NCI-H446 (cell line): Measurements from ENCODE around the gene SLC1A4.
A peak's percentile ranks its signal among the peaks of the same experiment; 100 is the strongest.
"Not testable (repeated sequence)": the region's sequence is repeated elsewhere in the genome, so short reads cannot be mapped to it uniquely, and the experiment has no call there.

Source experiments
- DNase-seq, 2 experiments: peaks; one replicate each; lab custom pipeline; 2025; lab: John Stamatoyannopoulos, UW

Gene SLC1A4

DNA sequence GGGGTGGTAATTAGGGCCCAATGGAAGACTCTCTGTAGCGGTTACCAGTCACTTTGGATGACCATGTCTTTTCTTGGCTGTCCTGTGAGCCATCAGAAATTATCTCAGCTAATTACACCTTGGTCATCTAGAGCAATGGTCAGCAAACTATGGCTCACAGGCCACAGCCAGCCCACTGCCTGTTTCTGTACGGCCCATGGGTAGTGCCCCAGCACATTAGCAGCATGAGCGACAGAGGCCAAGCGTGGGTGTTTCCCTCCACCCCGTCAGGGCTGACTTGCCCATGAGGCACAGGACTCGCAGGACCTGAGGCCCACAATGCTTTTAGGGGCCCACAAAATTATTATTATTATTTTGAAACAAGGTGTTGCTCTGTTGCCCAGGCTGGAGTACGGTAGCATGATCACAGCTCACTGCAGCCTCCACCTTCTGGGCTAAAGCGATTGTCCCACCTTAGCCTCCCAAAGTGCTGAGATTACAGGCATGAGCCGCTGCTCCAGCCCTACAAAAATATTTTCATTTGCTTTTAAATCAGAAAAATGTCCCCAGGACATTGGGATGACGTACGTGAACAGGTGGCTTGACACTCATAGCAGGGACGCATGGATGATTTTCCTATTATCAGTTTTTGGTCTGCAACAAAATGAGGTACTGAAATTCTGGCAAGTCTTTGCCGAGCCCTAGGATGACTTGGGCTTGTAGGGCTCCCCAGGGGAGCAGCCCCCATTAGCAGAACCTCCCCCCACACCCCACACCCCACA is 37.7 kb downstream of the SLC1A4 start:
- no peak for DNase-seq

DNA sequence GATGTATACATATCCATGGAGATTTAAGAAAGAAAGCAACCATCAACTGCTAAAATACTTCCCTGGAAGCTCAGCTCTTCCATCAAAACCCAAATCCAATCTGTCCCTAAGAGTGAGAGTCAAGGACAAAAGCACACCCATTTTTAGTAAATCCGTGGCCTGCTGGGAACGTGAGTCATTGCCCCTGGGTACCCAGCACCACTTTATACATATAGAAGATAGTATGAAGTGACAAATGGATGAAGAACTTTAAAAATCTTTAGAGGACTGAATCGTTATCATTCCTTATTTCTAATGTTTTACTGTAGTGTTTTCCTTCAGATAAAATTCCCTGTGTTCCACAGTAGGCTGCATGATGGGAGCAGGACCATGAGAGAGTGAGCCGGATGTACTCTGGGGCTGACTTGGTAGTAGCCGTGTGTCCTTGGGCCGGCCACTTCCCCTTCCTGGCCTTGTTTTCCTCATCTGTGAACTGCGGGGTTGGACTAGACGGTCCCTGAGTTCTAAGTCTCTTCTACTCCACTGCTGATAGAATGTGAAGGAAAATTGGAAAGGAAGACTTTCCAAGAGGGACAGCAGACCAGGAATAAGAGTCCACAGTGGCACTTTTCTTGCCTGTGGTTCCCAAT is 38.5 kb downstream of the SLC1A4 start:
- no peak for DNase-seq

DNA sequence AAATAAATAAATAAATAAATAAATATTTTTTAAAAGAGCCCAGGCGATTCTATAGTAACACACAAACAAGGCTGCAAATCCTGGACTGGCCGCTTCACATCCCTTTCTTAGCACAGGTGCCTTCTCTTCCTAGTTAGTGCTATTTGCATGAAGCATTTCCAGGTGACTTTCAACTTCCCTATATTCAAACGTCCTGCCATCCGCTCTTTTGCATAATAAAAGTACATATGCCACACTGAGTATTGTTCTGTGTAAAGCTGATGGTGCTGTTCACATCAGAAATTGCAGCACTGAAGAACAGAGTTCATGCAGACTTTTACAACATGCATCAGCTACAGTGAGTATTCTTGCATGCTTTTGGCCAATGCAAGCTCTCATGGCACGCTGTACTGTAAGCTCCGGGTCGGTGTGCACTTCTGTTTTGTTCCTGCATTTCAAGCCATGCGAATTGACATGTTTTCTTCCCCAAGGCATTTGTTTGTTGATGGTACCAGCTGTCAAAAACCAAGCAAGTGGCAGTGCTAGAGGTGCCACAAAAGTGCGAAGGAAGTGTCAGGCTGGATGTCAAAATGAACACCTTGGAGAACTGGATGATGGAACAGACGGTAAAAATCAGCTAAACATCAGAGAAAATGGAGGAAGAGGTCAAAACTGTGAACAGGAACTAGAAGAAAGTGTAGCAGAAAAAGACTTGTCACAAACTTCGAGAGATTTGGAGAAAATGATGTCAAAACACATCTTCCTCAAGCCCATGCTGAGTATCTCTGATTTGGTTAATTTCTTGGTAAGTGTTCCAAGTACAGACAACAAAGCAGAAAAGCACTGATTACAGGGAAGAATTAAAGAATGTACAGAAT is 41.5 kb downstream of the SLC1A4 start:
- no peak for DNase-seq

DNA sequence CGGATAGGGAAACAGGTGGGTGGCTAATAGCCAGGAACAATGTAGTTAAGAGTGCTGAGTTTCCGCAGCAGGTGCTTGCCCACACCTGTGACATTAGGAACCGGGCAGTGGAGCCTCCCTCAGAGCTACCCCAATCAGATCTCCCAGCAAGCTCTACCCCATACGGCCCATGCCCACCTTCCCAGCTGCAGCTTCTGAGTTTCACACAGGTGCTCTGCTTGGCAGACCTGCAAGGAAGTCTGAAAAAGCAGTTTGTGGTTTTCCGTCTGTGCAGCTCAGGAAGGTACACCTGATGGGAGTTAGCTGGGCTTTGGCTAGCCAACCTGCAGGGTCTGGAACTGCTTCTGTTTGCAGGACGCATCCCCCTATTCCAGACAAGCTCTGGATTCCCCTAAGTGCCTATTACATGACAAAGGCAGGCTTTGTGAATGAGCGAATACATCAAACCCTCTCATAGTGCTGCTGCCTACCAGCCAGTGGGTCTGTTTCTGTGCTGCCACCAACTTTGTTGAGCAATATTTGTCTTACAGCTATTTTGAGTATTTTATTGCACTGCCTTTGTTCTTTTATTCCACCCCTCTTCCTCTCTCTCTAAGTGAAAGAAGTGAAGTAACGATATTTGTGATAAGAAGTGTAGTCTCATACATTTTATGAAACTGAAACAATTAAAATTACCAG is 42.3 kb downstream of the SLC1A4 start:
- no peak for DNase-seq

DNA sequence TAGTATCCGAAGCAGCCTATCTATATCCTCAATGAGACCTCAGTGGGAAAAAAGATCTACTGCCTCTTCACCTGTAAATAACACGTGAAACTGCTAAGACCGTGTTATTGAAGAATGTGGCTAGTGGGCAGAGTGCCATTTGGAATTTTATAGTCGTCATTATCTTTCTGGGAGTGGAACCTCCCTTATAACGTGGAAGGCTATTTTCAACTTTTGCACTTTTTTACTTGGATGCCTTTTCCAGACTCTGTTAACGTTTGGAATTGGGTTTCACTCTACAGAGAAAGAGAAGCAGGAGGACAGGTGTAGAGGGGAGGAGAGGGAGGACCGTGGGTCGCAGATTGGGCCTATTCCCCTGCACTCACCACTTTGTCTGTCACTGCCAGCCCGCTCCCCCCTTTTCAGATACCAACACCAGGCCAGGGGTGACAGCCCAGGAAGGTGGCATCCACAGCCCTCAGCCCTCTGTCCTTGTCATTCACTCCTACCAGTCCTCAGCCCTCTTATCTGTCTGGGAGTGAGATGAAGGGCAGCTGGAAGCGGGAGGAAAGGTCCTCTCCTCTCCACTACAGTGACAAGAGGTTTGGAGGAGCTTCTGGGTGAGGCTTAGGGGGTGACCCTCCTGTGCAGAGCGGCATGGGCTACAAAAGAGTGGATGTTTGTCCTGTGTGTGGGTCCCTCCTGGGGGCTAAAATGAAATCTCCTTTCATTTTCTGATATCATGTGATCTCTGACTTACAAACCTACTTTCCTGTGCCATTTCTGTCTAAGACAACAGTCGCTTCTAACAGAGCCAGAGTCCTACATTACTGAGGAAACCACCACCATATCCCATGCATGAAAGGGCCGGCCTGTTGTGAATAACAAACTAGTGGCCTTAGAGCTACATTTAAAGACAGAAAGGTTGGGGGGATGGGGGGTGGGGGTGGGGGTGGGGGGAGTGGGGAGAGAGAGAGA is 43.1 kb downstream of the SLC1A4 start:
- DNase-seq = no peak

DNA sequence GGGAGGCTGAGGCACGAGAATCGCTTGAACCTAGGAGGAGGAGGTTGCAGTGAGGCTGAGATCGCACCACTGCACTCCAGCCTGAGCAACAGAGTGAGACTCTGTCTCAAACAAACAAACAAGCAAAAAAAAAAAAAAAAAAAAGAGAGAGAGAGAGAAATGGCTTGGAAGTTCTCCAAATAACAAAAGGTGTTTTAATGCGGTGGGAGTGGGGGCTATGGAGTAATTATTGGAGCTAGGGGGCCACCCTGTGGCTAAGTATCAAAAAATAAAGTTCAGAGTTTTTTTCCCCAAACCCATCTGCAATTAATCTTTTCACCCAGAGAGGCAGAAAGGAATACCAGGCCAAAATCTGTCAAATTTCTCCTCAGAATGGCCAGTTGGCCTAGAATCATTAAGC is 44.0 kb downstream of the SLC1A4 start:
- DNase-seq = no peak

DNA sequence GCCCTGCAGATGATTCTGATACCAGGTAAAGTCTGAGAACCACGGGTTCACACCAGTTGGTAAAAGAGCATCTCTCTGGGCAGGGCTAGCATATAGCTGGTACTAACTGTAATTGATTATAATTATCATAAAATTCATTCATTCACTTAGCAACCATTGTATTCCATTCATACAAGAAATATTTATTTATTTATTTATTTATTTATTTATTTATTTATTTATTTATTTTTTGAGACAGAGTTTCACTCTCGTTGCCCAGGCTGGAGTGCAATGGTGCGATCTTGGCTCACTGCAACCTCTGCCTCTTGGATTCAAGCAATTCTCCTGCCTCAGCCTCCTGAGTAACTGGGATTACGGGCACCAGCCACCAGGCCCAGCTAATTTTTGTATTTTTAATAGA is 44.5 kb downstream of the SLC1A4 start:
- DNase-seq = not testable (repeated sequence)

DNA sequence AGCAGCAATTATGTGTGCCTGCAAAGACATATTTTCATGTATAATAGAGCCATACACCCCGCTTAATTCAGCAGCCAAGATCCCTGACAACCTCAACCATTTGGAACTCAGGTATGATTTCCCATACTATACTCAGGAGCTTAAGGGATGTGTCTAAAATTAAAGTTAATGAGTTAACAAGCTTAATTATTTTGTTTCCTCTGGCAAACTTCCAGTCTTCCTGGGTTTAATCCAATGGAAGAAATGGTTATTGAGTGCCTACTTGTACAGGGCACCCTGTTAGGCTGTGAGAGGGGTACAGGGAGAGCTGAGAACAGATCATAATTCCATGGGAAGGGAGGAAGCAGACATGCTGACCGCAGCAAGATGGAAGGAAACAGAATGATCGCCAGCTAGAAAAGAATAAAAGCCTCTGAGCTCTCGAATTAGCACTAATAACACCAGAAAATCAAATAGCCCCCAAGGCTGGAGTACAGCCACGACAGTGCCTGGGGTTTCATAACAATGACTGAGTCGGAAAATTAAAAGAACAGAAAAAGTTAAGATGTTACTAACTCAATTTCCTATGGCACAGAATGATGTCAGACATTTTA is 46.2 kb downstream of the SLC1A4 start:
- no peak for DNase-seq

DNA sequence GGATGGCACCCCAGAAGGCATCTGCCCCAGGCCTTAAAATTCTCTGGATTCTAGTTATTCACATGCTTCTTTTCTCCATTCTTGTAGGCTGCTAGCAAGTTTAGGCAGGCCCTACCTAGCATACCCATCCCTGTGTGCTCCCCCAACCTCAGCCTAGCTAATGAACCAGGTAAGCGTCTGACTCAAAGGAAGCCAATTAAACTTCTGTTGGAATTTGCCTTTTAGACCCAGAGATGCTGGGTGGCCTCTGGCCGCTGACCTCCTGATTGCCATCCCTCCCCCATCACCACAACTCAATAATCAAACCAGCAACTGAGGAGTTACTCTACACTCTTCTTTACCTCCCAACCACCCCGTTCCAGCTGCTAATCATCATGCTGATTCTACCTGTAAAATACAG is 48.0 kb downstream of the SLC1A4 start:
- no peak for DNase-seq

DNA sequence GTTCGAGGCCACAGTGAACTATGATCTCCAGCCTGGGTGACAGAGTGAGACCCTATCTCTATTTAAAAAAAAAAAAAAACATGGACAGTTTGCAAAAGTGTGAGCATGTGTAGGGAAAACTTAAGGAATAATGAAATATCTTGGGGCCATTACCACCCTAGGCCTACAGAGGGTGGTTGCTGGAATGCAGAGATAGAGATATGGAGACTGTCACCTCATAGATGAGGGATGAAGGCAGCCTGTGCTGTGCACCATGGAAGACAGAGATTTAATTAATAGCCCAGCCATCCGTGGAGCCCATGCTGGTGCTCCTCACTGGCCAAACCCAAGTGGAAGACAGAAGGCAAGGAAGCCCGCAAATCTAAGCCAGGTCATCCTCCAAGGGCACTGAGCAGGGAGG is 50.4 kb downstream of the SLC1A4 start:
- DNase-seq = no peak

DNA sequence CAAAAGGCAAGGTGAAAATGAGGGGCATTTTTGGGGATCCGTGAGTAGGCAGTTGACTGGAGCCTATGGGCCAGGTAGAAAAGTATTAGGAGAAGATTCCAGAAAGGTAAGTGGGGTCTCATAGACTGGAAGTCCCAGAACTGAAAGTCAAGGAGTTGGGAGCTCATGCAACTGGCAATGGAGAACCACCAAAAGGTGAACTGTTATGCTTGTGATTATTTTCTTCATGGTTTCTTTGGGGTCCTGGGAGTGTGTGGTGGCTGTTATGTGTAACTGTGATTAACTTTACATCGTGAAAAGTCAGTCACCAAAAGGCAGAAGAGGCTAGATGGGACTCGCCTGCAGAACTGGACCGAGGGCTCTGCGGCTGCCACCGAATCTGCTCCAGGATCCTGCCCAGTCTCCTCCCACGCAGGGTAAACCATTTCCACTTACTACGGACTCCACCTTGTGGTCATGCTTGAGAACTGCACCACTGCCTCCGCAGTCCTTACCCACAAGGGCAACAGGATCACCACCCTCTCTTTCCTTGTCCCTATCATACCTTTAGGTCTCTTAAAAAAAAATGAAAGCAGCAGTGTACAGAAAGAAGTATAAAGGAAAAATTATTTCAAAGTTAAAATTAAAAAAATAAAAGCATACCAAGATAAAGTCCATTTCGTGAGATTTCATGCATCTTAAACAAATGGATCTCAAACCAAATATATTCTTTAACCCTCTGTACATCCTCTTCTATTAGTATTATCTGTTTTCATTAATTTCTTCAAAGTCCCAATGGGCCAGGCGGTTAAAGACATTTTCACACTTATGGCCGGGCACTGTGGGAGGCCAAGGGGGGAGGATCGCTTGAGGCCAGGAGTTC is 51.4 kb downstream of the SLC1A4 start:
- peak; percentile 44 to 74 for DNase-seq

DNA sequence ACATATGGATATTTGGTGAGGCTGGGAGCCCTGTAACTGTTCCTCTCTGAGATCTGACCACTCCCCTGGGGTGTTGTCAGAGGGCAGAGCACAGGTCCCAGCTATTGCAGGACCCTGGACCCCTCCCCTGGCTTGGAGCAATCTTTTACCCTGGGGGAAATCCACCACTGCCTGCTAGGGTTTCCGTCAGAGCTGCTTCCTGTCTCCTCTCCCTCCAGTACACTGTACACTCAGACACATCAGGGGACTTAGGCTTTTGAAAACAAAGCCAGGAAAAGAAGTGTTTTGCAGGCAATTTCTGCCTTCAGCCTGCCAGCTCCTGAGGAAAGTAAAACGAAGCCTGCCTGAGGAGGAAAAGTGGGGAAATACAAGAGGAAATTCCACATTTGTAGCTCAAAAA is 53.8 kb downstream of the SLC1A4 start:
- DNase-seq = no peak

DNA sequence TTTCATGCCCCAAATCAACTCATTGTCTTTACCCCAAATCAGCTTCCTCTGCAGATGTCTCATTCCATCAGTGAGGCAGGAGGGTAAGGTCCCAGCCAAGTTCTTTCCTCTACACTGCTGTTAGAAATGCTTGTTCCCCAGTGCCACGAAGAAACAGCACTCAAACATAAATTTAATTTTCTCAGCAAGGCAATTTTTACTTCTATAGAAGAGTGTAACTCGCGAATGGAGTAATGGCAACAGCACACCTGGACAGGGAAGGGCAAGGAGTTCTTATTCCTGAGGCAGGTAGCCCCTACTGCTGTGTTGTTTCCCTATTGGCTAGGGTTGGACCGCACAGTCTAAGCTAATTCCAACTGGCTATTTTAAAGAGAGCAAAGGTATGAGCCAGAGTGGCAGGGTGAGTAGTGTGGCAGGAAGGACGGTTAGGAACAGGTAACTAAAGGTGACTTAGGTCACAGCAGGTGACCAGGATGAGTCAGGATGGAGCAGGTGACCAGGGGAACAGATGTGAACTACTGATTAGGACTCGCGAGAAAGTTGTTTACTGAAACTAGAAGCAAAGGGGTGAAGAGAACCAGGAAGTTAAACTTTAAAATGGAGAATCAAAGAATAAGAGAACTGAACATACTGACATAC is 55.0 kb downstream of the SLC1A4 start:
- DNase-seq = no peak

DNA sequence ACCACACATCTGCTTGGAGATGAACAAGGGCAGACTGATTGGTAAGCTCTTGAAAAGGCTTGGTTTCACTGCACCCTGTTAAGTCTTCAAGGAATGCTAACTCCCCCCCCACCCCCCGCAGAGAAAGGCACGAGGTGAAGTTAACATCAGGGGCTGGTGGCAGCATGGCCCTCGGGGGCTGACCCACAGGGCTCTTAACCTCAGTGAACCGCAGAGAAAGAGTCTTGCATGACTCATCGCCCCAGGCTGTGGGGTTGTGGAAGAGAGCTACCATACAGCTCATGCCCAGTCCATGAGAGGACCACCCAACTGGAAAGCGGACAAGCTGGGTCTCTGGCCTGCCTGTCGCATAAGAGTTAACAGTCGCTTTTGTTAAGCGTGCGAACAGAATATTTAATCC is 56.5 kb downstream of the SLC1A4 start:
- DNase-seq = no peak

DNA sequence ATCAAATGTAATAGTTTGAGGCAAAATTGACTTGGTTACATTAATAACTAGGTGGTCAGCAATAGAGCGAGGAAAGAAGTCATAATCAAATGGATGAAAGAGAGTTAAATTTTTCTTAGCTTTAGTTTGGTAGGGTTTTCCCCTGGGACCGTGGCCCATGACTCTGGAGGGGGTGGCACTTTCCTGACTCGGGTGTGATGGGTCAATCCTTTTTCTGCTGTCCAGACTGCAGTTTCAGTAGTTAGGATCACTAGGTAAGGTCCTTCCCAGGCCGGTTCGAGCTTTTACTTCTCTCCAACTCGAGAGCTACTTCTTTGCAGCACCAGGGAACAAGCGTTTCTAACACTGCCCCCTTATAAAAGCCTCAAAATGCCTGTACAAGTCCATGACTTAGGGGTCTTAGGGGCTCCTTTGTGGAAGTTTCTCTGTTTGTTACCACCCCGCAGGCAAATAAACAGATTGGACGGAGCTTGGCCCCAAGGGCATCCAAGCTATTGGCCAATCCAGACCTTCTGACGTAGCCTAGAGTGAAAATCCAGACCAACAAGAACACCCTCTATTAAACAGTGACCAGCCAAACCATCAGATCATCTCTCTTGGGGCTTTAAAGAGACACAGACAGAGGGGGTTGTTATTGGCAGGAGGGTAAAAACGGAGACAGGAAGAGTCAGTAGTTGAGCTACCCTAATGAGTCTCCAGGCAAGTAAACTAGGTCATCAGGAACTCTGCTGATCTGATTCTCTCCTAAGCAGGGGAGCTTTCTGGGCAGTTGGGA is 57.6 kb downstream of the SLC1A4 start:
- no peak for DNase-seq

DNA sequence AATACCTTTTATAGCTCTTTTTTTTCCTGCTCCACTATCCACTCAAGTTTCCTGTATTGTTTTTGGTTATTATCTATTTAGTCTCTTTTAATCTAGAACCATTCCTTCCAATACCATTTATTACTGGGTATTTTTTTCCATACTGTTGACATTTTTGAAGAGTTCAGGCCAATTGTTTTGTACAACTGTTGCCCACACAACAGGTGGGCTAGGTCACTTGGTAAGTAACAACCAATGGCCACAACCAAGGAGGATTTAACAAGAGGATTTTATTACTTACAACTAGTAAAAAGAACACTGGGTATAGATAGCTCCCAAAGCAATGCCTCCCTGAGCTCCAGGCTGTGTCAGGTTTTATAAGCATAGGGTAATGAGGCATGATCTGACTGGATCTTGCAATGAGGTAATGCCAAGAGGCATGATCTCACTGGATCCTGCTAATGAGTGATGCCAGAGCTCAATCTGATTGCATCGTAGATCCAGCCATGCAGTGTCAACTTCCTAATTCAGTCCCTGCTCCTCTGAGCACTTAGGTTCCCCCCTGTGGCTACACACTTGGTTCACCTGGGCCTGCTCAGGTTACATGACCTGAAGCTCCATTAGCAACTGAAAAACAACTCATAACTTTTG is 59.9 kb downstream of the SLC1A4 start:
- no peak for DNase-seq

DNA sequence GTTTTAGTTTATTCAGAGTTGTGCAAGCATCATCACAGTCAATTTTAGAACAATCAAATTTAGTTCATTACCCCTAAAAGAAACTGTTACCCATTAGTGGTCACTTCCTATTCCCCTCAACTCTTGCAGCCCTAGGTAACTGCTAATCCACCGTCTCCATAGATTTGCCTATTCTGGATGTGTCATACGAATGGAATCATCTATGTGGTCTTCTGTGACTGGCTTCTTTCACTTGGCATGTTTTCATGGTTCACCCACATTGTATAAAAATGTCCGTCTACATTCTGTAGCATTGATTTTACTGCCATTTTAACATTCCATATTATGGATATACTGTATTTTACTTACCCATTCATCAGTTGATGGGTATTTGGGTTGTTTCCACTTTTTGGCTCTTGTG is 61.7 kb downstream of the SLC1A4 start:
- DNase-seq = no peak

DNA sequence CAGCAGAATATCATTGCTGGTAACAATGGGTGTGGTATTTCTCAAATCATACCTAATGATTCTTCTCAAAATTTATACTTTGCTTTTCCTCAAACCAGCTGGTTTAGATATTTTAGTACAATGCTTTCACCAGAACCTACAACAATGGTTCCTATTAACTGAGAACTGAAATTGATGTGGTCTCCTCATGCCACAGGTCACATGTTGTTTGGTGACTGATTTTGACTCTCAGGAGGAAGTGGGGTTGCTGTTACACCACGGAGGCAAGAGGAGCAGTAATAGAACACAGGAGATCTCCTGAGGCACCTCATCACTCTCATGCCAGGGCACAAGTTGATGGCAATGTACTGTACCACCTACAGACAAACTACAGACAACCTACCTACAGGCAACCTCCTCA is 64.0 kb downstream of the SLC1A4 start:
- DNase-seq = no peak
